Measurements from ENCODE around the gene ITPR1. TPM values are rescaled to one million over a fixed set of nuclear protein-coding genes. Genes with fewer than 3 reads are reported as not detected.

The ITPR1 gene
- total RNA-seq, 1 donor from 2014 or later, result 11.2 TPM

GRCh38 chr3:4491855-4492207 lies 1.3 kb upstream of the ITPR1 start:
- Mint-ChIP-seq H3K27ac (peak overlapping the region; percentile 98), H3K36me3 (ENCODE audit: insufficient read depth) (no peaks in the 10 kb centered on the region), H3K27me3 (peaks cover 30% of the 10 kb centered on the region), H3K4me3 (ENCODE audit: low read depth) (peak overlapping the region; percentile 90), H3K4me1 (ENCODE audit: low read depth) (peaks cover 16% of the 10 kb centered on the region), H3K9me3 (ENCODE audit: low read depth) (no peaks in the 10 kb centered on the region)
- no peak for DNase-seq (ENCODE audit: low spot score, unreplicated experiment)
- TF ChIP-seq CTCF (IDR thresholded peaks at IDR 0.05; ENCODE audit: unreplicated experiment), result no peak

GRCh38 chr3:4492208-4493013 lies 737 bp upstream of the ITPR1 start:
- Mint-ChIP-seq H3K27ac (peak overlapping the region; percentile 98), H3K4me1 (ENCODE audit: low read depth) (peaks cover 16% of the 10 kb centered on the region), H3K4me3 (ENCODE audit: low read depth) (peak overlapping the region; percentile 90), H3K36me3 (ENCODE audit: insufficient read depth) (no peaks in the 10 kb centered on the region), H3K27me3 (peaks cover 30% of the 10 kb centered on the region), H3K9me3 (ENCODE audit: low read depth) (no peaks in the 10 kb centered on the region)
- peak; percentile 25 for DNase-seq (ENCODE audit: low spot score, unreplicated experiment)
- TF ChIP-seq CTCF (IDR thresholded peaks at IDR 0.05; ENCODE audit: unreplicated experiment), result no peak

- no peaks in the 10 kb centered on the region for H3K36me3 Mint-ChIP-seq (ENCODE audit: insufficient read depth)
- H3K4me1 Mint-ChIP-seq (ENCODE audit: low read depth), result peaks cover 16% of the 10 kb centered on the region
- H3K9me3 Mint-ChIP-seq (ENCODE audit: low read depth), result no peaks in the 10 kb centered on the region
- TF ChIP-seq CTCF (IDR thresholded peaks at IDR 0.05; ENCODE audit: unreplicated experiment), result no peak
- no peak for DNase-seq (ENCODE audit: low spot score, unreplicated experiment)
- H3K27me3 Mint-ChIP-seq, result peaks cover 30% of the 10 kb centered on the region
- peak overlapping the region; percentile 62 for H3K27ac Mint-ChIP-seq
- H3K4me3 Mint-ChIP-seq (ENCODE audit: low read depth), result peak overlapping the region; percentile 90
Observed at GRCh38 chr3:4493941-4494894, 1.1 kb downstream of the ITPR1 start.

- H3K27me3 Mint-ChIP-seq, result peaks cover 30% of the 10 kb centered on the region
Observed at GRCh38 chr3:4494895-4495264, 1.7 kb downstream of the ITPR1 start.

More at GRCh38 chr3:4494895-4495264, 1.7 kb downstream of the ITPR1 start:
- Mint-ChIP-seq H3K27ac (no peak overlapping the region), H3K4me3 (ENCODE audit: low read depth) (no peak overlapping the region), H3K36me3 (ENCODE audit: insufficient read depth) (no peaks in the 10 kb centered on the region), H3K4me1 (ENCODE audit: low read depth) (peaks cover 16% of the 10 kb centered on the region), H3K9me3 (ENCODE audit: low read depth) (no peaks in the 10 kb centered on the region)
- DNase-seq (ENCODE audit: low spot score, unreplicated experiment), result no peak
- TF ChIP-seq CTCF (IDR thresholded peaks at IDR 0.05; ENCODE audit: unreplicated experiment), result no peak
